H4 (cell line): ENCODE data around the gene OR5K2. TPM values are rescaled to one million over a fixed set of nuclear protein-coding genes. Genes with fewer than 3 reads are reported as not detected.

ENCODE experiments used
- DNase-seq: peaks from one replicate; pipeline ENCODE4 v3.0.0-alpha.2; 2015; ENCODE audit warnings: low spot score
- total RNA-seq: library from RNA; depleted of rRNA; stranded (reverse); fragments of >200 nt; shearing (Covaris generic); gene quantifications from 2 replicates; pipeline ENCODE4 v1.2.3, GENCODE V29; 2014; rRNA removed

OR5K2 gene
- total RNA-seq: not detected in 2 replicates

DNA sequence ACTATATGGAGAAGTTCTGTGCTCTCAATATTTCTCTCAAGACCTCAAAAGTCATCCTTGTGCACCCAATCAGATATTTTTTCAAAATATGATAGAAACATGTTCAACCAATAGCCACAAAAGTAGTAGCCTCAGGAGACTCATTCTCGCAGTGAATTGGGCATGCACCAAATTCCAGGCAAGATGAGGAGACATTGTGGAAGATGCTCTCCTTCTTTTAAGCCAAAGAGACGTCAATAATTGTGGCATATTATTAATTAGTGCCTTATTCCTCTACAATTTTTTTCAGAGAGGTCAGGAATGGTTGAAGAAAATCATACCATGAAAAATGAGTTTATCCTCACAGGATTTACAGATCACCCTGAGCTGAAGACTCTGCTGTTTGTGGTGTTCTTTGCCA is at the start of gene OR5K2:
Gene OR5K2, plus strand, starts transcription at position 301 of the 400 bp plus-strand sequence. Its CDS starts 0 bp downstream, at position 301.
- DNase-seq: no peak

DNA sequence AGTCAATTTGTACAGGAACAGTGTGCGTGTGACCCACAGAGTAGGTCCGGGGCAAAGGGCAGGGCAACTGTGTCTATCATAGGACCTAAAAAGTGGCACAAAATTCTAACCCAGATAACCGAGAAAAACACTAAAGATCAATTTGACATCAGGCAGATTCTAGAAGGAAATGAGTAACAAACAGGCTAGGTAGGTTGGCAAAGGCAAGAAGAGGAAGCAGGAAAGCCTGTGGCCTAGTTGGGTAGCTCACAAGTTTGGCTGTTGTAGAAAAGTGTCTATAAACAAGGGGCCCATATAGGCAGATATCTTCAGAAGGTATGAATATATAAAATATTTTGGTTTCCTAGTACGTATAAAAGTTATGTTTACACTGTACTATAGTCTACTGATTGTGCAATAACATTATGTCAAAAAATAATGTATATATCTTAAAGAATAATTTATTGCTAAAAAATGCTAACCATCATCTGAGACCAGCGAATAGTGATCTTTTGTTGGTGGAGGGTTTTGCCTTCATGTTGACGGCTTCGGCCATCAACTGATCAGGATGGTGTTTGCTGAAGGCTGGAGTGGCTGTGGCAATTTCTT is 47.8 kb upstream of the OR5K2 start:
- DNase-seq: no peak

DNA sequence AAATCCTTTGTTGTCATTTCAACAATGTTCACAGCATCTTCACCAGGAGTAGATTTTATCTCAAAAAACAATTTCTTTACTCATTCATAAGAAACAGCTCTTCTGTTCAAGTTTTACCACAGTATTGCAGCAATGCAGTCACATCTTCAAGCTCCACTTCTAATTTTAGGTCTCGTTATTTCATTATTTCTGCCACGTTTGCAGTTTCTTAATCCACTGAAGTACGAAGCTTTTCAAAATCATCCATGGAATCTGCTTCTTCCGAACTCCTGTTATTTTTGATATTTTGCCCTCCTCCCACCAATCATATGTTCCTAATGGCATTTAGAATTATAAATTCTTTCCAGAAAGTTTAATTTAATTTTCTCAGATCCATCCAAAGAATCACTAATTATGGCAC is 47.1 kb upstream of the OR5K2 start:
- DNase-seq: no peak

DNA sequence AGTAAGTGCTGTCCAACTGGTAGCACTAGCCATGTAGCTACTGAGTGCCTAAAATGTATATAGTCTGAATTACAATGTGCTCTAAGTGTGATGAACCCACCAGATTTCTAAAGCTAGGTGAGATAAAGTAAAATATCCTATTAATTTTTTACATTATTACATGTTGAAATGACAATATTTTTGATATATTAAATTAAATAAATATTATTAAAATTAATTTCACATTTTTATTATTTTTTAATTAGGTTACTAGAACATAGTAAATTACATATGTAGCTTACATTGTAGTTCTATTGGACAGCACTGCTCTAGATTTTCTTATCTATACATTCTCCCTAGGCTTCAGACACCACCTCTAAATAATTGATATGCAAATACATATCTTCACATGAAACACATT is 43.7 kb upstream of the OR5K2 start:
- DNase-seq: no peak

DNA sequence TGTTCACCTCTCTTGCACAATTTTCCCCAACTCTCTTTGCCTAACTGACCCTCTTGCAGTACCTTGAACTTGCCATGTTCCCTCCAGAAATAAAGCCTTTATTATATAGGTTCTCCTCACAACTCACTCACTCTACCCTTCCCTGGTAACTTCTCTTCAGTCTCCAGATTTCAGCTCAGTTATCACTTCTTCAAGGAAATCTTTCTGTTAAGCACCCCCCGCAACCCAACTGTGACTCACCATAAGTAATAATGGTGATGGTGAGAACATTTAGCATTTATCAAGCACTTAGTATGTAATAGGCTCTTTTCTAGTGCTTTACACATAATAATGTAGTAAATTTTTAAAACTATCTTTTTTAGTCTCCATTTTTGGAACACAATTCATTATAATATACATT is 42.6 kb upstream of the OR5K2 start:
- no peak for DNase-seq

DNA sequence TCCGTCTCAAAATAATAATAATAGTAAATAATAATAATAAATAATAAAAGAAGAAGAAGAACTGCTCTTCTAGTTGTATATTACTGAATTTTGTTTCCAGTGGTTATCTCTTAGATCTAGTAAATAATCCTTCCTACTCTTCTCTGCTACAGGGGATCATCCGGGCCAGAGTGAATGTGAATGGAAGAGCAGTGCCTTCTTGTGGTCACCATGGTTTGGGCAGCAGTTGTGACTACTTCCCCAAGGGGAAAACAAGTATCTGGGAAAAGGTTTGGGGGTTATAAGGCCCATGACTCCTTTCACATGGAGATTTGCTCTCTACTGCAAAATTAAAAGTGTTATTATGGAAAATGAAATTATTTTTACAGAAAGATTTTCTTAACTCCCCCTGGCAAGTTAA is 39.9 kb upstream of the OR5K2 start:
- DNase-seq: no peak

DNA sequence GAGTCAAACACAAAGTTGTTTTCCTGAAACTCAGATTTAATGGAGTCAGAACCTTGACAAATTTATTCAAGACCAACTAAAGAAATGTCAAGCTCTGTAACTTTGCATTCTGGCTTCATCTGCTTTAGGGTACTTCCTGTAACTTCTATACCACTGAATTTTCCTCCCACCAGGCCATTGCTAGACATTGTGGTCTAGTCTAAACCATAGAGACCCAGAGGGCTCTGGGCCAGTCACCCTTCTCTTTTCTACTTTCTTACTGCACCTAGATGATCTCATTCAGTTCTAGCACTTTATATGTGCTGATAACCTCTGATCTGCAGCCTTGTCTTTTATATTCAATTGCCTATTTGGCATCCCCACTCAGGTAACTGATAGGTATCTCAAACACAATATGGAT is 37.3 kb upstream of the OR5K2 start:
- DNase-seq: no peak

DNA sequence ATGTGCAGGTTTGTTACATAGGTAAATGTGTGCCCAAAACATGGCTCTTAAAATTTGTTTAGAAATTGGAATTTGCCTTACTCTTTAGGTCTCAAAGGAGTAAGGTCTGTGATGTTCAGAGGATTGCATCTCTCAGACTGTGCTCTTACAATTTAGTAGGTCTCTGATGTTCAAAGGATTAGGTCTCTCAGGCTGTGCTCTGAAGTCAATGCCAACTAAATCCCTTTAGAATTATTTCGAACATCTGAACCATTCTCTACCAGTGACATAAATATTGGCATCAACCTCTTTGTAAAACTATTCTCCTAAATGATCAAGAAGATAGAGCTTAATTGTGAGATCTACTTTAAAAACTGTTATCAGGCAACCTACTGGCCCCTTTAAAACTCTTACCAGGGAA is 34.6 kb upstream of the OR5K2 start, which contains the start of gene OR5K1:
Gene OR5K1, plus strand, starts transcription at position 301 of the 400 bp plus-strand sequence. CDS start 6,376 bp downstream, outside the sequence.
- no peak for DNase-seq

DNA sequence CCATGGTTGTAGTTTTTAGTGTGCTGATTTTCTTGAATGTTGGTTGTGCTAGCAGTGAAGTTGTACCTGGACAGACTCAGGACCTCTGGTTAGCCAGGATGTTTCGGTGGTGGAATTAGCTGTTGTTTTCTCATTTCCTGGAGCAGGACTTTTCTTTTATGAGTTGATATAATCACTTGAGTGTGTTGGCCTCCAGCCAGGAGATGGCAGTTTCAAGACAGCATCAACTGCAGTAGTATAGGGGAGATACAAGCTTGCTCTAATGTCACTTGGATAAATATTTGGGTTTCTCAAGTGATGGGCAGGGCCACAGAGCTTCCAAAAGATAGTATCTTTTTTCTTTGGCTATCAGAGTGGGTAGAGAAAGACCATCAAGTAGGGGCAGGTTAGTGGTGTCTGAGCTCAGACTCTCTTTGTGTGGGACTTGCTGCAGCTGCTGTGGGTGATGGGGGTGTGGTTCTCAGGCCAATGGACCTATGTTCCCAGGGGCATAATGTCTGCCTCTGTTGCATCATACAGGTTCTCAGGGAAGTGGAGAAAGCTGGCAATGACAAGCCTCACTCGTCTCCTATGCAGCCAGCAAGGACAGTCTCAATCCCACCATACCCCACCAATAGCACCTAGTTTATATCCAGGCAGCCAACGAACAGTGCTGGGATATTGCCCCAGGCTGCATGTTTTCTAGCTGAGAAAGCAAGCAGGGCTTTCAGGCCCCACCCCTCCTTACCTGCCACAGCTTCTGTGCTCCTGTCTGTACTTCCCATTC is 14.6 kb upstream of the OR5K2 start:
- DNase-seq: no peak

DNA sequence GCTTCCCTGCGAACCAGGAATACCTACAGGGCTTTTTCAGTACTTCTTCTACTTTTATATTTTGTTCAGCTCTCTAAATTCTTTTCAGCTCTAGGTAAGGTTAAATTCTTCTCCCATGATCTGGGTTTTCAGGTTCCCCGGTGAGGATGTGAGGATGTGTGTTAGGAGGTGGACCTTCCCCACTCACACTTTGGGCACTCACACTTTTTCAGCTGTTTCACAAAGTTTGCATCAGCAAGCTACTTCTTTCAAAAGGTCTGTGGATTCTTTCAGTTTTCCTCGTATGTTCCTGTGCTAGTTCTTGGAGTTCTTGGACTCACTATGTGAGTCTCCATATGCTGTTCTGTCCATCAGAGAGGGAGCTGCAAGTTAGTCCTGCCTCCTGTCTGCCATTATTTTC is 13.9 kb upstream of the OR5K2 start:
- no peak for DNase-seq

DNA sequence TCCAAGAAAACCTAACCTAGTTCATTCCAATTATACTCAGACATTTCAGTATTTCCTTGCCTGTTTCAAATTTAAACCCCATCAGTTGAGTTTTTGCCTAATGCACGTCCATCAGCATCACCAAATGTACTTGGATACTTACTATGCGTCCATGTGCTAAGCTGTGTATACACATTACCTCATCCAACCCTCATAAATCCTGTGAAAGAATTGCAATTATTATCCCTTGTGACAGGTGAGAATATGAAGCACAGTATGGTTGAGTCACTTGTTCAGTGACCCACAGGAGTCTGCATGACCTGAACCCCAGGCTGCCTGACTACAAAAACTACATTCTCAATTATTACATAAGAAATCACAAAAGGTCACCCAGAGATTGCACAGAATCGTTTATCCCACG is 2.5 kb downstream of the OR5K2 start:
- no peak for DNase-seq

DNA sequence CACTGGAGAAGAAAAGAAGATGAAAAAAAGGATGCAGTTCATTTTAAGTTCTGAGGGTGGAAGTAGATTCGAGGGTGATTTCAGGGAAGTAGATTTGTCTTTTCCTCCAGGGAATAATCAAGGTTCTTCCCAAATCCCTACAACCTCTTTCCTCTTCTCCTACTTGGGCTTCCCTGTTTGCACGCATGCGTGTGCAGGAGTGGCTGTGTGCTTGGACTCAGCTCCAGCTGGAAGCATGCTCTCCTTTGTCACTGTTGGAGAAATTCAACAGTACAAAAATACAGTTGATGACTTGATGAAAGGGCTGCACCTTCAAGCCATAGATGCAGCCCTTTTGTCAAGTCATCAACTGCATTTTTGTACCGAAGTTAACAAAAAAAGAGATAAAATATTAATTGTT is 3.8 kb downstream of the OR5K2 start:
- no peak for DNase-seq

DNA sequence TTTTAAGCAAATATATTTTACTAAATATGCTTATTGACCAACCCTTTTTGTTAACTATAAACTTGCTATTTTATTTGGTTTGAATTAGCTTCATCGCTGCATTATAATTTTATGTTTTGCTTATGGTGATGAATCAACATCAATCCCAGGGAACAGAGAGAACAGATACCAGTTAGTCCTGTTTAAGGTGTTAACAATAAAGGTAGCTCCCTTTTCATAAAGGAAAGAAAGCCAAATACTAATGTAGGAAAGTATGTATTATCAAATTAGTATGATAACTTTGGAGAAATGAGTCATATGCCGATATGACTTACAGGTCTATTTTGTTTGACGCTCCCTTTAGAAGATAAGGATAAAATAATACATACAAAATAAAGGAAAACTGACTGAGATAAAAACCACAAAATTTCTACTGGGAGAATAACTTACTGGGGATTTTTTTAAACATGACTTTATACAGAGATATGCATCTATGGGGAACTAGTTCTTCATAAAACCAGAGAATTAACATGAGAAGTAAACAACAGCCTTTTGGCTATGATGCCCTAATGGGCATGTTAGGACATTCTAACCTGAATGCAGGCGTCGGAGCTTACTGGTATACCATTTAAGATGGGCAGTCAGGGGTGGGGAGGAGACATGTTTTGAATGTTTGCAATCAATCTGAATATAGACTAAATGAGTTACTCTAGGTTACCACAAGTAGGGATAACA is 4.5 kb downstream of the OR5K2 start:
- no peak for DNase-seq

DNA sequence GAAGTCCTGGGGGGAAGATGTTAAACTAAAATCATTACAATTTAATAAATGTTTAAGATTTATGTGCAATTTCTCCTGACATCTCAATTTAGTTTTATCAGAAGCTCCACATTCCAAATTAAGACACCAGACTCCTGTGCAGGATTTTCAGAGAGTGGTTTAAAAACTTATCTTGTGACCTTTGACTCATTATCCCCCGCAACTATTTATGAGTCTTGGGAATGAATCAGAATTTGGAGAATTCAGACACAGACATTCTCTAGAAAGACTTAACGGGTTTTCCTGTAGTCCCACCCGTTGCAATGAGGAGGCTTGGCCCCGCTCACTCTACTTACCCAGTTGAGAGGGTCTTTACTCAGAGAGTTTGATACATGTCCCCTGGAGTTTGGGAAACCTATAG is 7.1 kb downstream of the OR5K2 start:
- no peak for DNase-seq

DNA sequence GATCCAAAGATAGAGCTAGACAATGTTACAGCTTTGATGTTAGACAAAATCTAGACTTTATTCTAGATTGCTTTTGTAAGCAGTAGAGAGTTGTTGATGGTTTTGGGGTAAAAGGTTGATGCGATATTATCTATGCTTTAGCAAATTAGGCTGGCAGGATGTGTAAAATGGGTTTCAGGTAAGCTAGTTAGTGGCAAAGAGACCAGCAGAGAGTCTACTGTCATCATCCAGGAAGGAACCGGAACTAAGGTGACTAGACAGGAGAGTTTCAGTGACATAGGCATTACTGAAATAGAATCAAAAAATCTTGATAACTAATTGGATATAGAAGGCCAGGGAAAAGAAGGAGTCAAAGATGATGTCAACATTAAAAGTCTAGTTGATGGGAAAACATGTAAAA is 11.1 kb downstream of the OR5K2 start:
- no peak for DNase-seq

DNA sequence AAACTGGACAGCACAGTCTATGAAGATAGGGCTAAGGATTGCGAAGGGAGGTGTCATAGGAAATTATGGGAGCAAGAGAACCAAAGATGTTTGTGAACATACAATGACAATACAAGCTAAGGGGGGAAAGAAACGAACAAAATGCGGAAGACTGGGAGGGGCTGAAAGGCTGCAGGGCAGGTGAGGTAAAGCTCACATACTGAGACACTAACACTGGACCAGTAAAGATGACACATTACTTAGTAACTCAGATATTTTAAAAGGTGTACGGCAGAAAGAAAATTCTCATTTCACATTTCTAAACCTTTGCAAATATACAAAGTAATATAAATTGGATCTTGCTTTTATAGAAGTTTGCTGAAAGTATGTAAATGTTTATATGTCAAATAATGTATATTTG is 15.1 kb downstream of the OR5K2 start:
- no peak for DNase-seq

DNA sequence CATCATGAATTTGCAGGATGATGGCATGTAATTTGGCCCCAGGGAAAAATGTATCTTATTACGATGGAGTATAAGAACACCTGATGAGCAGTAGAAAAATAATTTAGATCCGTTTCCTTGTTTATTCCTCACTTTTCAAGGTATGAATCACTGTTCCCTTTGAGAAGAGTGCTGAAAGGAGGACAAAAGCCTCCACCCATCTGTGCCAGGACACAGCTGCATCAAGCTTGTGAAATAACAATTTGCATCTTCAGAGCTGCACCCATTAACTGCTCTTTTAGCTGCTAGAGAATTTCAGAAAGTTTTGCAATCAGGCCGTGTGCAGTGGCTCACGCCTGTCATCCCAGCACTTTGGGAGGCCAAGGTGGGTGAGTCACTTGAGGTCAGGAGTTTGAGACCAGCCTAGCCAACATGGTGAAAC is 15.6 kb downstream of the OR5K2 start:
- peak; percentile 67 for DNase-seq

DNA sequence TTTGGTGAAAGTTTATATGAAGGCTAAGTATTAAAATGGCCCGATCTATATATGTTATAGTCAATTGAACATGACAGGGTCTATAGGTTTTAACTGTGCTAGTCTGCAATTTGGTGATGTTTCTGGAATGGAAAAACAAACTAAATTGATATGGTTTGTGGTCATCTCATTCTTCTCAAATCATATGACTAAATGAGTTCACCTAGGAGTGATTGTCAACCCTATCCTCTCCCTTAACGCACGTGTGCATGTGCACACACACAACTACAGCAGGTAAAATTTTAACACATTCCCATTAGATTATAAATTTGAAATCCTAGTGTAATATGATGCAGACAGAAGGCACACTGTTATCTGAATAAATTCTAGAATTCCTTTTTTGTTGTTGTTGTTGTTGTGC is 16.3 kb downstream of the OR5K2 start:
- DNase-seq: no peak

DNA sequence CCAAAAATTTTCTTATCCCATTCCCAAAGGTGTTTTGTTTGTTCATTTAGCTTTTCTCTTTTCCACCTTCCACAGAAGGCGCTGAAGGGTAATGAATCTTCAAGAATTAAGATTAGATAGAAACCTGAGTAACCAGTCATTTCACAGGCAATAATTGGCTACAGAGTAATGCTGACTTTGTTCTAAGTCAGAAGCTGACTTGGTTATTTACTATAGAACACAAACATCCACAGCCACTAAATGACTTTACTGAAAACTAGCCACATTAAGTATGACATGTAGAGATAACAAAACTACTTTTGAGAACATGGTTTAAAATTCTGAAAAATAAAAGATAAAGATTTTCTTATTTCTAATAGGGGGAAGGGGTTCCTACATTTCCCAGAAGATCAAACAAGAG is 17.5 kb downstream of the OR5K2 start:
- no peak for DNase-seq

DNA sequence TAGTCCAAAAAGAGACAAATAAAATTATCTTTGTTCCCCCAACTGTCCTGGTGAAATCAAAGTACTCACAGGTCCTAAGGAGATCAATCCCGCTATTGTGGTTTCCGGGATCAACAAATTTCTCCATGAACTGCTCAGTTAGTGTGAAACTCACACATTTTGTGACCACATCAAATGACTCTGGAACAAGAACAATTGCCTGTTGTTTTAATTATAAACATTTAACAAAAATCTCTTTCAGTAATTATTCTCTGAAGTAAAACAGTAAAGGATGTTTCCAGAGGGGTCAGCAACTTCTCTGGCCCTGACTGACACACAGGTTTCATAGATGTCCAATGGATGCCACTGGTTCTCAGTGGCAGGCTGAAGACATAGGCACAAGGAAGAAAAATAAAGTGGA is 21.3 kb downstream of the OR5K2 start:
- DNase-seq: no peak

DNA sequence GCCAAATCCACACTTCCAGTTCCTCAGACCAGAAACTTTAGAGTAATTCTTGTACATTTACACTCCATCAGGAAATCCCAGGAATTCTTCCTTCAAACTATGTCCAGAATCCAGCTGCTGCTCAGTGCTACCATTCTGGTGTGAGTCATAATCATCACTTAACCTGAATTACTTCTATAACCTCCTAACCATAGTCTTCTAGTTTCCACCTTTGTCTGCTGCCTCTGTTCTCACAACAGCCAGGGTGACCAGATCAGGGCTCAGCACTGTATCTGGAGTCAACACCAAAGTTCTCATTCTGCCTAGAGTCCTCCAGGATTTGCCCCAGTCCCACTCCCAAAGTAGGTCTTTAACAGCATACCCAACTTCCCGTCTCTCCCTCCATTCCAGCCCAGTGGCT is 21.9 kb downstream of the OR5K2 start:
- DNase-seq: no peak

DNA sequence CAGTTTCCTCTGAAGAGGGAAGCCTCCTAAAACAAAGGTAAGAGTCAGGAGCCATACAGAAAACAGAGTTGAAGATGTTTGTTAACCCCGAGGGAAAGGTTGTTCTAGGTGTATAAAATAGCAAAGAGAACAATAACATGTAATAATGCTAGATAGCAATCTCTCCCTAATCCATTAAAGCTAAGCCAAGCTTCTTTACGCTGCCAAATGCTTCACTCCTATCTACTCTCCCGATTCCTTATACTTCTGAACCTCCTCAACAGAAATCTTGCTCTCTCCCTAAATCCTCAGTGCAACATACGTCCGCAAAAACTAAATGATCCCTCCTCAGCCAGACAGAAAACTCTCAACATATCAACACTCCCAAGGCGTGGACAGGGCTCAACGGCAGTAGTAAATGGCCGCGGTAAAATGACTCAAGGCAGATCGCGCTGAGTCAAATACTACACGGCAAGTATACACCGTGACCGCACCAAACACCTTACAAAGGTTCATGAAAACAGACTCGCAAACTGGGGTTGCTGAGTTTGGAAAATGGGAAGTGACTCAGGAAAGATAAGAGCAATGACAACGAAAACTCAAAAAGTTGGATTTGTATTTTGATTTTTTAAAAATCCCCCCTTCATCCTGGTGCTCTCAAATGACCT is 24.5 kb downstream of the OR5K2 start:
- peak; percentile 64 for DNase-seq
